AG04449 (cell line): ENCODE results near the gene GPER1.

Experiments
- CTCF ChIA-PET: fragments of 350-600 bp; formaldehyde crosslinking; extraction: SDS; loops from one replicate; lab custom pipeline; 2021; ENCODE audit warnings: antibody characterized with exemption; lab: Yijun Ruan, JAX
- POLR2A ChIA-PET: fragments of 400-600, 350-600 bp; formaldehyde crosslinking; extraction: SDS; loops from one replicate; lab custom pipeline; 2020; ENCODE audit warnings: antibody characterized with exemption, inconsistent platforms; lab: Yijun Ruan, JAX
- DNase-seq: peaks from one replicate; pipeline ENCODE4 v3.0.0-alpha.2; 2010; ENCODE audit warnings: low read depth, low spot score
- H3K4me3 ChIP-seq: 2 replicates; pipeline ENCODE4 v1.5.1; 2011; ENCODE audit warnings: low read depth, mild to moderate bottlenecking, control low read depth, low read length
- CTCF ChIP-seq: IDR thresholded peaks from one replicate; pipeline ENCODE4 v1.5.1; 2011; ENCODE audit warnings: mild to moderate bottlenecking, moderate library complexity, low read length, control low read depth, inconsistent platforms; ENCODE audit not compliant: insufficient read depth; ENCODE audit errors: missing control alignments

The GPER1 gene

DNA sequence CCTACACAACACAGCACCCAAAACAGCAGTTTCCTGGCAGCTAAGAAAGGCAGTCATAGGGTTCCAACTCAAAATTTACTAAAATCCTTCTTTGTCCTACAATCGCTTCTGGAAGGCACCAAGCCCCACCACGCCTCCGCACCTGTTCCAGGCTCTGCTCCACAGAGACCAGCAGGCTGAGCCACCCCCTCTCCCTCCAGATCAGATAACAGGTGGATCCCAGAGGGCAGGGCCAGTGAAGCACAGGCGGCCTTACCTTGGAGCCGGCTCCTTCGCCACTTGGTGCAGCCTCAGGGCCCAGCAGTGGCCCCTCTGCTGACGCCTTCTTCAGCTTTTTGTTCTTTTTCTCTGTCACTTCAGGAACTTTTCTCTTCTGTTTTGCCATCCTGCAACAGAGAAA lies 39.1 kb downstream of the GPER1 start:
- TF ChIP-seq CTCF = no peak
- ChIA-PET POLR2A (no interaction called here), CTCF (interaction anchor here (4.9 kb wide), 1 partner anchor 41 kb away, joined by 24 read pairs; no protein-coding TSS in a partner anchor)
- no peak for DNase-seq
- H3K4me3 ChIP-seq = no peak overlapping the region

GRCh38 chr7:1129431-1129830 lies 41.5 kb downstream of the GPER1 start:
- H3K4me3 ChIP-seq = no peak overlapping the region
- TF ChIP-seq CTCF = no peak
- CTCF ChIA-PET = interaction anchor here (1.1 kb wide), 1 partner anchor 44 kb away, joined by 4 read pairs; no protein-coding TSS in a partner anchor
- POLR2A ChIA-PET = no interaction called here
- no peak for DNase-seq

- POLR2A ChIA-PET = no interaction called here
- no peak for TF ChIP-seq CTCF
These were observed 42.4 kb downstream of the GPER1 start for GRCh38 chr7:1130021-1130990.

DNA sequence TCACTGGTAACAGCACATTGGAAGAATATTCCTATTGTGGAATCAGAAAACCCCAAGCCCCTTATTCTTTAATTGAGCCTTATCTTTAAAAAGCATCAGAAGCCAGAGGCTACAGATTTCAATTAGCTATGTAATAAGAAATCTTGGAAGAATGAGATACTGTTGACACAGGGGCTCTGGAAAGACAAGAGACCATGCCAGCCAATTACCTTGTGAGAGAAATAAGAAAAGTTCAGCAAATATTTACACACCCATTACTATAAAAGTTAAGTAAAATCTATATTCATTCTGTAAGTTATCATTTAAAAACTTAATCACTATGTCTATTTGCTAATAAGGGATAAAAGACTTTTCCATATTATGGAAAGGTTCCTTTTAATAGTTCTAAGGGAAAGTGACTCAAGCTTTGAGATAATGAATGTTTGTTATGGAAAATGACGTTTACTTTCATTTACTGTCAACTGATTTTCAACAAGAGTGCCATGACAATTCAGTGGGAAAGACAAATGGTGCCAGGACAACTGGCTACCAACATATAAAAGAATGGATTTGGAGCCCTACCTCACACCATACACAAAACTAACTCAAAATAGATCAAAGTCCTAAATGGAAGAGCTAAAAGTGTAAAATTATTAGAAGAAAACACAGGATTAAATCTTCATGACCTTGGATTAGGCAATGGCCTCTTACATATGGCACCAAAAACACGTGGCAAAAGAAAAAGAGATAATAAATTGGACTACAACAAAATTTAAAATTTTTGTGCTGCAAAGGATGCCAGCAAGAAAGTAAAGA lies 43.8 kb downstream of the GPER1 start:
- TF ChIP-seq CTCF = no peak
- ChIA-PET CTCF (interaction anchor here (0.9 to 1.4 kb wide), 2 partner anchors 8 to 10 kb away, joined by 3 read pairs; no protein-coding TSS in a partner anchor), POLR2A (no interaction called here)
- no peak for DNase-seq
- no peak overlapping the region for H3K4me3 ChIP-seq

More at GRCh38 chr7:1130021-1130990, 42.4 kb downstream of the GPER1 start:
- H3K4me3 ChIP-seq = no peak overlapping the region
- CTCF ChIA-PET = interaction anchor here (1.1 kb wide), 1 partner anchor 44 kb away, joined by 4 read pairs; no protein-coding TSS in a partner anchor
- no peak for DNase-seq

GRCh38 chr7:1134951-1135350 lies 47.0 kb downstream of the GPER1 start:
- TF ChIP-seq CTCF = no peak
- no peak overlapping the region for H3K4me3 ChIP-seq
- DNase-seq = no peak
- POLR2A ChIA-PET = no interaction called here
- CTCF ChIA-PET = no interaction called here
